ENCODE results near the gene RAB11FIP4. TPM values are rescaled to one million over a fixed set of nuclear protein-coding genes. Genes with fewer than 3 reads are reported as not detected.
A peak's percentile ranks its signal among the peaks of the same experiment; 100 is the strongest.
"Not testable (repeated sequence)": the region's sequence is repeated elsewhere in the genome, so short reads cannot be mapped to it uniquely, and the experiment has no call there.

The RAB11FIP4 gene
- total RNA-seq, 1 donor = 0.09 TPM

GRCh38 chr17:31442276-31442675 is 50.8 kb downstream of the RAB11FIP4 start:
- no peak for DNase-seq (ENCODE audit: low read depth)
- H3K4me3 ChIP-seq (ENCODE audit: low read depth, low read length) = no peak overlapping the region
- no peak for TF ChIP-seq CTCF (IDR thresholded peaks at IDR 0.05; ENCODE audit: insufficient read depth, low read length)

GRCh38 chr17:31442856-31443255 is 51.4 kb downstream of the RAB11FIP4 start:
- not testable (repeated sequence) for H3K4me3 ChIP-seq (ENCODE audit: low read depth, low read length)
- DNase-seq (ENCODE audit: low read depth) = peak; percentile 78

GRCh38 chr17:31443386-31443785 is 51.9 kb downstream of the RAB11FIP4 start:
- no peak for TF ChIP-seq CTCF (IDR thresholded peaks at IDR 0.05; ENCODE audit: insufficient read depth, low read length)
- H3K4me3 ChIP-seq (ENCODE audit: low read depth, low read length) = no peak overlapping the region
- DNase-seq (ENCODE audit: low read depth) = no peak

- H3K4me3 ChIP-seq (ENCODE audit: low read depth, low read length) = no peak overlapping the region
- peak; percentile 42 for DNase-seq (ENCODE audit: low read depth)
- TF ChIP-seq CTCF (IDR thresholded peaks at IDR 0.05; ENCODE audit: insufficient read depth, low read length) = no peak
These were observed 52.6 kb downstream of the RAB11FIP4 start for GRCh38 chr17:31444026-31444425.

- no peak for TF ChIP-seq CTCF (IDR thresholded peaks at IDR 0.05; ENCODE audit: insufficient read depth, low read length)
- DNase-seq (ENCODE audit: low read depth) = no peak
- H3K4me3 ChIP-seq (ENCODE audit: low read depth, low read length) = no peak overlapping the region
These were observed 54.9 kb downstream of the RAB11FIP4 start for GRCh38 chr17:31446195-31446967.

- no peak for TF ChIP-seq CTCF (IDR thresholded peaks at IDR 0.05; ENCODE audit: insufficient read depth, low read length)
- DNase-seq (ENCODE audit: low read depth) = peak; percentile 77
- H3K4me3 ChIP-seq (ENCODE audit: low read depth, low read length) = no peak overlapping the region
These were observed 57.1 kb downstream of the RAB11FIP4 start for GRCh38 chr17:31448467-31449077.

GRCh38 chr17:31449111-31449510 is 57.6 kb downstream of the RAB11FIP4 start:
- no peak for TF ChIP-seq CTCF (IDR thresholded peaks at IDR 0.05; ENCODE audit: insufficient read depth, low read length)
- no peak for DNase-seq (ENCODE audit: low read depth)
- H3K4me3 ChIP-seq (ENCODE audit: low read depth, low read length) = no peak overlapping the region

Measured in fibroblast of the aortic adventitia (primary cell).